Measurements from ENCODE around the gene CTNNB1. TPM values are rescaled to one million over a fixed set of nuclear protein-coding genes. Genes with fewer than 3 reads are reported as not detected.

The CTNNB1 gene
- total RNA-seq, 4 donors from 2014 or later: 290 to 527 (median 414) TPM

GRCh38 chr3:41247055-41248004, 48.0 kb downstream of the CTNNB1 start:
- H3K36me3 ChIP-seq: peaks cover 0 to under 1% (median 0%) of the 10 kb centered on the region in 4 donors
- H3K27me3 ChIP-seq: no peaks in the 10 kb centered on the region
- in situ Hi-C loops (cut with MboI; ENCODE audit: low pct_ligation_motif_present in 1 of 4, low pct_unique_long_range_greater_than_20kb in 1 of 4, low sequenced_read_pairs in 3 of 4): no loop called here
- TF ChIP-seq POLR2AphosphoS5 (IDR thresholded peaks at IDR 0.05): no peak
- TF ChIP-seq, protein P1, sequence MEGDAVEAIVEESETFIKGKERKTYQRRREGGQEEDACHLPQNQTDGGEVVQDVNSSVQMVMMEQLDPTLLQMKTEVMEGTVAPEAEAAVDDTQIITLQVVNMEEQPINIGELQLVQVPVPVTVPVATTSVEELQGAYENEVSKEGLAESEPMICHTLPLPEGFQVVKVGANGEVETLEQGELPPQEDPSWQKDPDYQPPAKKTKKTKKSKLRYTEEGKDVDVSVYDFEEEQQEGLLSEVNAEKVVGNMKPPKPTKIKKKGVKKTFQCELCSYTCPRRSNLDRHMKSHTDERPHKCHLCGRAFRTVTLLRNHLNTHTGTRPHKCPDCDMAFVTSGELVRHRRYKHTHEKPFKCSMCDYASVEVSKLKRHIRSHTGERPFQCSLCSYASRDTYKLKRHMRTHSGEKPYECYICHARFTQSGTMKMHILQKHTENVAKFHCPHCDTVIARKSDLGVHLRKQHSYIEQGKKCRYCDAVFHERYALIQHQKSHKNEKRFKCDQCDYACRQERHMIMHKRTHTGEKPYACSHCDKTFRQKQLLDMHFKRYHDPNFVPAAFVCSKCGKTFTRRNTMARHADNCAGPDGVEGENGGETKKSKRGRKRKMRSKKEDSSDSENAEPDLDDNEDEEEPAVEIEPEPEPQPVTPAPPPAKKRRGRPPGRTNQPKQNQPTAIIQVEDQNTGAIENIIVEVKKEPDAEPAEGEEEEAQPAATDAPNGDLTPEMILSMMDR (IDR thresholded peaks at IDR 0.05): no peak
- TF ChIP-seq EP300 (IDR thresholded peaks at IDR 0.05; ENCODE audit: low read depth): no peak
- TF ChIP-seq POLR2A (IDR thresholded peaks at IDR 0.05): no peak
- intact Hi-C loops (cut with DNase I; ENCODE audit: low total_unique reads): no loop called here
- no peak overlapping the region for H3K4me3 ChIP-seq
- H3K9me3 ChIP-seq: no peaks in the 10 kb centered on the region
- no peak overlapping the region for H3K27ac ChIP-seq
- WGBS, 2 donors (ENCODE audit: low coverage in 1 of 2): 62 to 77% methylated on average over 2 to 12 of the region's 12 CpGs
- no peak for DNase-seq
- no peaks in the 10 kb centered on the region for H3K4me1 ChIP-seq

DNA sequence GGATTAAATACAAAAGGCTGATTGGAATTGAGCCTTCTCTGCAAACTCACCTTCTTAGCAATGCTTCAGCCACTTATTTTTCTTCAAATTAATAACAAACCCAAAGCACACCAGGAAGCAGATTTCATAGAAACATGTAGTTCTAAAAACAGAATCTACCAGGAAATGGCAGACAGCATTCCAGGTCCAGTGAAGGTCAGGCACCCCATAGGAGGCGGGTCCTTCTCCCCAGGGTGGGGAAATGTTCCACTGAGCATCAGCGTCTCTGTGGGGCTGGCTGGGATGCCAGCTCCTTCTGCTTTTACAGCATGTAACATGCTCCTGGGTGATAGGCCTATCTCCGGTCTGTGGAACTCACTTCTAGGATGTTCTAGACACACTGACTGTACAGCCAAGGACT, 49.2 kb downstream of the CTNNB1 start:
- TF ChIP-seq, protein P1 (IDR thresholded peaks at IDR 0.05): no peak
- no peak for TF ChIP-seq EP300 (IDR thresholded peaks at IDR 0.05; ENCODE audit: low read depth)
- TF ChIP-seq POLR2AphosphoS5 (IDR thresholded peaks at IDR 0.05): no peak
- TF ChIP-seq POLR2A (IDR thresholded peaks at IDR 0.05): no peak
- Histone ChIP-seq H3K27me3 (no peaks in the 10 kb centered on the region), H3K4me1 (no peaks in the 10 kb centered on the region), H3K36me3 (no peaks in the 10 kb centered on the region), H3K4me3 (no peak overlapping the region), H3K9me3 (no peaks in the 10 kb centered on the region), H3K27ac (no peak overlapping the region)
- intact Hi-C loops (cut with DNase I; ENCODE audit: low total_unique reads) (no loop called here), in situ Hi-C loops (cut with MboI; ENCODE audit: low pct_ligation_motif_present in 1 of 4, low pct_unique_long_range_greater_than_20kb in 1 of 4, low sequenced_read_pairs in 3 of 4) (no loop called here)
- DNase-seq: no peak
- 76% methylated on average over 3 of the region's 3 CpGs; no CpG with 5 or more reads in 1 of the 2 donors for WGBS, 2 donors (ENCODE audit: low coverage in 1 of 2)

- intact Hi-C loops (cut with DNase I; ENCODE audit: low total_unique reads): no loop called here
- no peak overlapping the region for H3K4me3 ChIP-seq
- no peak for DNase-seq
- H3K9me3 ChIP-seq: no peaks in the 10 kb centered on the region
- H3K27ac ChIP-seq: no peak overlapping the region
- in situ Hi-C loops (cut with MboI; ENCODE audit: low pct_ligation_motif_present in 1 of 4, low pct_unique_long_range_greater_than_20kb in 1 of 4, low sequenced_read_pairs in 3 of 4): no loop called here
- TF ChIP-seq POLR2A (IDR thresholded peaks at IDR 0.05) (no peak), POLR2AphosphoS5 (IDR thresholded peaks at IDR 0.05) (no peak), EP300 (IDR thresholded peaks at IDR 0.05; ENCODE audit: low read depth) (no peak)
- TF ChIP-seq, protein P1 (IDR thresholded peaks at IDR 0.05): no peak
- no peaks in the 10 kb centered on the region for H3K27me3 ChIP-seq
- no peaks in the 10 kb centered on the region for H3K36me3 ChIP-seq
- 100% methylated on average over 3 of the region's 3 CpGs; no CpG with 5 or more reads in 1 of the 2 donors for WGBS, 2 donors (ENCODE audit: low coverage in 1 of 2)
- no peaks in the 10 kb centered on the region for H3K4me1 ChIP-seq
Measured at GRCh38 chr3:41249318-41249717, 50.0 kb downstream of the CTNNB1 start.

- in situ Hi-C loops (cut with MboI; ENCODE audit: low pct_ligation_motif_present in 1 of 4, low pct_unique_long_range_greater_than_20kb in 1 of 4, low sequenced_read_pairs in 3 of 4) (no loop called here), intact Hi-C loops (cut with DNase I; ENCODE audit: low total_unique reads) (no loop called here)
- DNase-seq: no peak
- Histone ChIP-seq H3K4me3 (no peak overlapping the region), H3K9me3 (no peaks in the 10 kb centered on the region), H3K4me1 (no peaks in the 10 kb centered on the region), H3K36me3 (no peaks in the 10 kb centered on the region), H3K27me3 (no peaks in the 10 kb centered on the region), H3K27ac (no peak overlapping the region)
- TF ChIP-seq, protein P1 (IDR thresholded peaks at IDR 0.05): no peak
- TF ChIP-seq POLR2AphosphoS5 (IDR thresholded peaks at IDR 0.05) (no peak), EP300 (IDR thresholded peaks at IDR 0.05; ENCODE audit: low read depth) (no peak), POLR2A (IDR thresholded peaks at IDR 0.05) (no peak)
- WGBS, 2 donors (ENCODE audit: low coverage in 1 of 2): 83% methylated on average over 2 of the region's 2 CpGs; no CpG with 5 or more reads in 1 of the 2 donors
Measured at GRCh38 chr3:41250825-41251224, 51.5 kb downstream of the CTNNB1 start.

Measured in transverse colon (tissue), 4 donors.